H9 (cell line): ENCODE results near the gene SOX8. TPM values are rescaled to one million over a fixed set of nuclear protein-coding genes. Genes with fewer than 3 reads are reported as not detected.
A peak's percentile ranks its signal among the peaks of the same experiment; 100 is the strongest.

ENCODE experiments used
- DNase-seq: peaks from one replicate; pipeline ENCODE4 v3.0.0-alpha.2; 2017
- H2AFZ ChIP-seq: one replicate; pipeline ENCODE4 v1.6.1; 2013; ENCODE audit warnings: mild to moderate bottlenecking, low read length, control low read depth, moderate library complexity
- H2AK5ac ChIP-seq: 2 replicates; pipeline ENCODE4 v1.6.1; 2013; ENCODE audit warnings: low read length, control low read depth, mixed read lengths; ENCODE audit not compliant: insufficient read length
- H2BK120ac ChIP-seq: one replicate; pipeline ENCODE4 v1.6.1; 2013; ENCODE audit warnings: low read depth, mild to moderate bottlenecking, low read length, control low read depth, inconsistent platforms; ENCODE audit not compliant: poor library complexity, severe bottlenecking
- H2BK12ac ChIP-seq: 2 replicates; pipeline ENCODE4 v1.6.1; 2013; ENCODE audit warnings: low read length, control low read depth, mixed read lengths, low read depth; ENCODE audit not compliant: insufficient read length
- H2BK15ac ChIP-seq: 2 replicates; pipeline ENCODE4 v1.6.1; 2013; ENCODE audit warnings: low read depth, low read length, control low read depth
- H2BK20ac ChIP-seq: one replicate; pipeline ENCODE4 v1.6.1; 2013; ENCODE audit warnings: low read depth, mild to moderate bottlenecking, low read length, control low read depth, inconsistent platforms; ENCODE audit not compliant: poor library complexity, severe bottlenecking
- H2BK5ac ChIP-seq: 2 replicates; pipeline ENCODE4 v1.6.1; 2013; ENCODE audit warnings: low read length, control low read depth, mixed read lengths; ENCODE audit not compliant: insufficient read length
- H3K14ac ChIP-seq: 2 replicates; pipeline ENCODE4 v1.6.1; 2013; ENCODE audit warnings: low read length, control low read depth; ENCODE audit not compliant: insufficient read depth
- H3K18ac ChIP-seq: 2 replicates; pipeline ENCODE4 v1.6.1; 2013; ENCODE audit warnings: low read depth, mild to moderate bottlenecking, mixed read lengths, low read length, control low read depth; ENCODE audit not compliant: insufficient read length
- H3K23ac ChIP-seq: 2 replicates; pipeline ENCODE4 v1.6.1; 2013; ENCODE audit warnings: low read length, control low read depth, mixed read lengths, low read depth; ENCODE audit not compliant: insufficient read length
- H3K23me2 ChIP-seq: 2 replicates; pipeline ENCODE4 v1.6.1; 2013; ENCODE audit warnings: low read depth, mild to moderate bottlenecking, mixed read lengths, low read length, control low read depth; ENCODE audit not compliant: insufficient read length, poor library complexity, severe bottlenecking
- H3K27ac ChIP-seq: 2 replicates; pipeline ENCODE4 v1.5.1; 2013; ENCODE audit warnings: low read length, control low read depth, mixed read lengths, low read depth; ENCODE audit not compliant: insufficient read length
- H3K27me3 ChIP-seq: 2 replicates; pipeline ENCODE4 v1.6.1; 2013; ENCODE audit warnings: low read length, control low read depth, inconsistent platforms; ENCODE audit not compliant: insufficient read depth
- H3K4ac ChIP-seq: 2 replicates; pipeline ENCODE4 v1.6.1; 2013; ENCODE audit warnings: low read depth, mild to moderate bottlenecking, control low read depth, inconsistent platforms, low read length, moderate library complexity
- H3K4me1 ChIP-seq: 2 replicates; pipeline ENCODE4 v1.6.1; 2013; ENCODE audit warnings: low read length, control low read depth, inconsistent platforms; ENCODE audit not compliant: insufficient read depth
- H3K4me2 ChIP-seq: 2 replicates; pipeline ENCODE4 v1.6.1; 2013; ENCODE audit warnings: low read length, control low read depth, mixed read lengths; ENCODE audit not compliant: insufficient read length, insufficient read depth
- H3K56ac ChIP-seq: 2 replicates; pipeline ENCODE4 v1.6.1; 2013; ENCODE audit warnings: low read depth, mild to moderate bottlenecking, mixed read lengths, low read length, control low read depth; ENCODE audit not compliant: insufficient read length
- H3K79me1 ChIP-seq: 2 replicates; pipeline ENCODE4 v1.6.1; 2013; ENCODE audit warnings: low read depth, mild to moderate bottlenecking, moderate library complexity, low read length, control low read depth, inconsistent platforms; ENCODE audit not compliant: insufficient read depth, poor library complexity, severe bottlenecking
- H3K79me2 ChIP-seq: 2 replicates; pipeline ENCODE4 v1.6.1; 2013; ENCODE audit warnings: low read length, control low read depth, inconsistent platforms; ENCODE audit not compliant: insufficient read depth
- H3K9ac ChIP-seq: 2 replicates; pipeline ENCODE4 v1.6.1; 2013; ENCODE audit warnings: low read length, control low read depth, mixed read lengths; ENCODE audit not compliant: insufficient read length; ENCODE audit errors: extremely low read depth
- H3K9me3 ChIP-seq: one replicate; pipeline ENCODE4 v1.6.1; 2013; ENCODE audit warnings: low read depth, low read length, inconsistent platforms; ENCODE audit not compliant: control insufficient read depth
- H3T11ph ChIP-seq: one replicate; pipeline ENCODE4 v1.6.1; 2013; ENCODE audit warnings: mild to moderate bottlenecking, low read length, control low read depth, inconsistent platforms
- H4K20me1 ChIP-seq: one replicate; pipeline ENCODE4 v1.6.1; 2013; ENCODE audit not compliant: control insufficient read depth, insufficient read length, insufficient read depth
- H4K5ac ChIP-seq: 2 replicates; pipeline ENCODE4 v1.6.1; 2013; ENCODE audit warnings: low read depth, mild to moderate bottlenecking, mixed read lengths, low read length, control low read depth; ENCODE audit not compliant: insufficient read length
- H4K8ac ChIP-seq: replicated peaks from 2 replicates; pipeline ENCODE4 v1.6.1; 2013; ENCODE audit warnings: low read length, control low read depth, mixed read lengths, low read depth; ENCODE audit not compliant: insufficient read length
- H4K91ac ChIP-seq: 2 replicates; pipeline ENCODE4 v1.6.1; 2013; ENCODE audit warnings: low read depth, mild to moderate bottlenecking, moderate library complexity, mixed read lengths, low read length, control low read depth; ENCODE audit not compliant: insufficient read length
- H3K27ac Mint-ChIP-seq, 3 experiments: 2 replicates in 2 of 3; 3 replicates in 1 of 3; pipeline ENCODE4 v1.8.0; 2020 to 2021; ENCODE audit warnings: mixed read lengths in 3 of 3, mild to moderate bottlenecking in 1 of 3, moderate library complexity in 1 of 3
- H3K27me3 Mint-ChIP-seq: 2 replicates; pipeline ENCODE4 v1.8.0; 2021; ENCODE audit warnings: low read depth, mild to moderate bottlenecking, moderate library complexity, mixed read lengths
- H3K36me3 Mint-ChIP-seq, 3 experiments: 2 replicates in 2 of 3; 3 replicates in 1 of 3; pipeline ENCODE4 v1.8.0; 2020 to 2021; ENCODE audit warnings: low read depth in 3 of 3, mixed read lengths in 3 of 3; ENCODE audit not compliant: insufficient read depth in 1 of 3
- H3K4me1 Mint-ChIP-seq, 2 experiments: 2 replicates each; pipeline ENCODE4 v1.8.0; 2020; ENCODE audit warnings: mixed read lengths in 2 of 2
- H3K4me3 Mint-ChIP-seq, 2 experiments: 2 replicates in 1 of 2; 3 replicates in 1 of 2; pipeline ENCODE4 v1.8.0; 2020 to 2021; ENCODE audit warnings: mild to moderate bottlenecking in 2 of 2, mixed read lengths in 2 of 2, moderate library complexity in 1 of 2
- H3K9me3 Mint-ChIP-seq, 2 experiments: 2 replicates in 1 of 2; 3 replicates in 1 of 2; pipeline ENCODE4 v1.8.0; 2020; ENCODE audit warnings: mild to moderate bottlenecking in 2 of 2, mixed read lengths in 2 of 2, moderate library complexity in 1 of 2
- WGBS: extraction: QIAGEN DNeasy Blood & Tissue Kit; methylation state at CpG from one replicate; pipeline ENCODE4 v1.1.7; 2013; ENCODE audit warnings: missing lambda C conversion rate, low lambda C conversion rate, mixed read lengths; ENCODE audit not compliant: insufficient read length; ENCODE audit errors: extremely low coverage; 5-methylcytosine and 5-hydroxymethylcytosine counted together
- total RNA-seq: library from RNA; stranded (reverse); gene quantifications from 2 replicates; pipeline ENCODE4 v1.2.1, GENCODE V29; 2021
- TF ChIP-seq, protein P1 (sequence below): fragments of 200-600 bp; sonication (generic); conservative IDR thresholded peaks from 3 replicates; pipeline ENCODE4 v1.8.0; 2021; ENCODE audit warnings: antibody characterized with exemption, mild to moderate bottlenecking

Gene SOX8
- total RNA-seq, 1 experiment from 2014 or later = 8.9 TPM

GRCh38 chr16:969508-970385 is 11.8 kb upstream of the SOX8 start:
- TF ChIP-seq, protein P1, sequence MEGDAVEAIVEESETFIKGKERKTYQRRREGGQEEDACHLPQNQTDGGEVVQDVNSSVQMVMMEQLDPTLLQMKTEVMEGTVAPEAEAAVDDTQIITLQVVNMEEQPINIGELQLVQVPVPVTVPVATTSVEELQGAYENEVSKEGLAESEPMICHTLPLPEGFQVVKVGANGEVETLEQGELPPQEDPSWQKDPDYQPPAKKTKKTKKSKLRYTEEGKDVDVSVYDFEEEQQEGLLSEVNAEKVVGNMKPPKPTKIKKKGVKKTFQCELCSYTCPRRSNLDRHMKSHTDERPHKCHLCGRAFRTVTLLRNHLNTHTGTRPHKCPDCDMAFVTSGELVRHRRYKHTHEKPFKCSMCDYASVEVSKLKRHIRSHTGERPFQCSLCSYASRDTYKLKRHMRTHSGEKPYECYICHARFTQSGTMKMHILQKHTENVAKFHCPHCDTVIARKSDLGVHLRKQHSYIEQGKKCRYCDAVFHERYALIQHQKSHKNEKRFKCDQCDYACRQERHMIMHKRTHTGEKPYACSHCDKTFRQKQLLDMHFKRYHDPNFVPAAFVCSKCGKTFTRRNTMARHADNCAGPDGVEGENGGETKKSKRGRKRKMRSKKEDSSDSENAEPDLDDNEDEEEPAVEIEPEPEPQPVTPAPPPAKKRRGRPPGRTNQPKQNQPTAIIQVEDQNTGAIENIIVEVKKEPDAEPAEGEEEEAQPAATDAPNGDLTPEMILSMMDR = no peak
- Histone ChIP-seq H2BK5ac (no peak overlapping the region), H2AFZ (no peak overlapping the region), H3K9ac (no peak overlapping the region), H2AK5ac (no peak overlapping the region), H3K9me3 (no peaks in the 10 kb centered on the region), H3K23me2 (peaks cover 12% of the 10 kb centered on the region), H3K4me1 (no peaks in the 10 kb centered on the region), H4K20me1 (no peaks in the 10 kb centered on the region), H4K5ac (no peak overlapping the region), H3K14ac (no peak overlapping the region; the same call in 1 of the 2 replicates), H3K4ac (no peak overlapping the region), H3K27me3 (no peaks in the 10 kb centered on the region; the same call in 1 of the 2 replicates), H3K56ac (no peak overlapping the region), H4K8ac (no peak overlapping the region), H3K79me2 (no peaks in the 10 kb centered on the region), H3K18ac (no peak overlapping the region), H2BK120ac (no peak overlapping the region), H2BK20ac (no peak overlapping the region), H4K91ac (no peak overlapping the region), H3K23ac (no peak overlapping the region), H2BK12ac (no peak overlapping the region), H3K27ac (no peak overlapping the region), H3T11ph (no peak overlapping the region), H3K79me1 (no peaks in the 10 kb centered on the region), H3K4me2 (peak overlapping the region; percentile 46), H2BK15ac (no peak overlapping the region)
- Mint-ChIP-seq H3K36me3 (peaks cover 0 to 14% (median 8%) of the 10 kb centered on the region in 3 experiments; a peak in 5 of 7 replicates), H3K9me3 (peaks cover 0 to 8% of the 10 kb centered on the region in 2 experiments; a peak in 2 of 5 replicates), H3K4me1 (peaks cover 7 to 10% of the 10 kb centered on the region in 2 experiments), H3K27ac (no peak overlapping the region), H3K27me3 (peaks cover 42% of the 10 kb centered on the region), H3K4me3 (peak overlapping the region; percentile 71 to 80)
- no CpG with 5 or more reads among the region's 55 CpGs for WGBS
- no peak for DNase-seq
